HG02610 (cell line): ENCODE results near the gene DNAI4.

Experiments used
- ATAC-seq: cut with Tn5 transposase; IDR thresholded peaks from one replicate; pipeline ENCODE4 v1.9.1; 2021; ENCODE audit warnings: mild to moderate bottlenecking, moderate library complexity; ENCODE audit not compliant: unreplicated experiment

Gene DNAI4

DNA sequence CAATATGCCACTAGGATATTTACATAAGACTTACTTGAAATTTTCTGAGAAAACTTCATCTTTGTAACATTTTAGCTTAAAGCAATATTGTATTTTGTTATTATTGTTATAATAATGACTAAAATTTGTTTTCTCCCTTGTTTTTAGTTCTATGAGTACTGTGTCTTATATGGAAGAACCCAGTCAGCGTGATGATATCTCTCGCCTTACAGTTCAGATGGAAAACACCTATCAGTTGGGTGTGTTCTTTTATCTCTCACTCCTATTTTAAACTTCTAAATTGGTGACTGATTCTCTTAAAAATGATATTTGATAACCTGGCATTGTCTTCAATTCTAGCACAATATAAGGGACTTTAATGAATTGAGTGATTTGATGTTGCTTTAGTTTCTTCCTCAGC is 154.4 kb downstream of the DNAI4 start:
- no peak for ATAC-seq

- no peak for ATAC-seq
These were observed 155.0 kb downstream of the DNAI4 start for GRCh38 chr1:66769512-66770229.

DNA sequence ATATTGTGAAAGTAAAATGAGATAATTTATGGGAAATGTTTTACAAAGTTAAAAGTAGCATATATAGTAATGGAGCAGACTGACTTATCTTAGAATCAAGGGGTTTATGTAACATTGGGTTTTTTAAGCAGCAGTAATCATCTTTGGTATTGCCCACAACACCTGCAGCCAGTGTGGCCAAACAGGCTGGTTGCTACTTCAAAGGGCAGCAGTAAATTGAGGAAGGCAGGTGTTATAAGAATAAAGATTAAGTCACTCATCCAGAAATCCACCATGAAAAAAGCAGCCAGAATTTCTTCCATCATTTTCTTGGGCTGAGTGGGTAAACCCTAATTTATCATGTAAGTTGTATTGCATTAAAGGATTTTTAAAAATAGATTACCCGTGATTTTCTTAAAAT is 155.7 kb downstream of the DNAI4 start:
- ATAC-seq: no peak

DNA sequence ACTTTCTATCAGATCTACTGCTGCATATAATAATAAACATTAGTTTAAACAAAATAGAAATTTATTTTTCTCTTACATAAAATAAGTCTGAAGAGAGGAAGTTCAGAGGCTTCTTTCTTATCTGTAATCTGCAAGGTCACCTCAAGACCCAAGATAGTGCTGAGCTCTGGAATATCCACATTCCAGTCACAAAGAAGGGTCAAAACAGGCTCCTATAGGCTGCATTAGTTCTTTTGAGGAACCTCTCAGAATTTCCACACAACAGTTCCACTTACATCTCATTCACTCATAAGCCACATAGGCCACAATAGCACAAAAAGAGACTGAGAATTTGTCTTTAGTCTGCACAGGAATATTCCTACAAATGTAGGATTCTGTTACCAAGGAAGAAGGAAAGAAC is 157.0 kb downstream of the DNAI4 start:
- ATAC-seq: no peak

DNA sequence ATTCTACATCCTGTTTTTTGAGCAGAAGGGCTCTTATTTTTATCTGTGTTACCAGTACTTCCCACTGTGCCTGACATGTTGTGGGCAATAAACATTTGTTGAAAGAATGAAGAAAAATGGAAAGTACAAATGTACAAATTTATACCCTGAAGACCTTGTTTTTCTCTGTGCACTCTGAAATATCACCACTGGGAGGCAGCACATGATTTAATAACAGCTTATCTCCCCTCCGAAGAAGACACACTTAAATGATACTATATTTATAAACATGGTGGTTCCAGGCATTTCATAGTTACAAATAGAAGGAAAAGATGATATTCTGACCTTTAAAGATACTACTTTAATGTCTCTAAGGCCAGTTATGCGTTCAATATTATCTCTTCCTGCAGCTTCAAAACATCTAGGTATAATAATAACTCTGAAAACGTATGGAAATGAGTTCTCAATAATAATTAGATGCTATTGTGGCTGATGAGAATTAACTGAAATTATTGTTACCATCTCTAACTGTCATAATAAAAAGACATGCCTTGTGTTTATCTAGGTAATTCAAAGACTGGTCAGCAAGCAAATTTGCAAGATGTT is 159.6 kb downstream of the DNAI4 start:
- peak; percentile 70 for ATAC-seq
